ENCODE measurements around the gene MADD.
"Not testable (repeated sequence)": the region's sequence is repeated elsewhere in the genome, so short reads cannot be mapped to it uniquely, and the experiment has no call there.

Gene MADD

GRCh38 chr11:47325271-47326041, 55.5 kb downstream of the MADD start:
- no peak for DNase-seq (ENCODE audit: low spot score)

- no peak for DNase-seq (ENCODE audit: low spot score)
Measured at GRCh38 chr11:47326198-47326597, 56.3 kb downstream of the MADD start.

GRCh38 chr11:47327025-47327424, 57.1 kb downstream of the MADD start:
- DNase-seq (ENCODE audit: low spot score), result no peak

- DNase-seq (ENCODE audit: low spot score), result no peak
Measured at GRCh38 chr11:47327949-47328348, 58.0 kb downstream of the MADD start.

- no peak for DNase-seq (ENCODE audit: low spot score)
Measured at GRCh38 chr11:47328449-47329390, 58.8 kb downstream of the MADD start.

GRCh38 chr11:47329431-47329986, 59.6 kb downstream of the MADD start:
- DNase-seq (ENCODE audit: low spot score), result no peak

GRCh38 chr11:47329987-47330931, 60.3 kb downstream of the MADD start:
- DNase-seq (ENCODE audit: low spot score), result no peak

- DNase-seq (ENCODE audit: low spot score), result no peak
Measured at GRCh38 chr11:47331454-47332302, 61.7 kb downstream of the MADD start.

GRCh38 chr11:47332303-47332711, 62.4 kb downstream of the MADD start:
- DNase-seq (ENCODE audit: low spot score), result no peak

GRCh38 chr11:47332791-47333525, 63.0 kb downstream of the MADD start:
- no peak for DNase-seq (ENCODE audit: low spot score)

- no peak for DNase-seq (ENCODE audit: low spot score)
Measured at GRCh38 chr11:47333526-47333845, 63.6 kb downstream of the MADD start.

GRCh38 chr11:47333886-47334443, 64.0 kb downstream of the MADD start:
- no peak for DNase-seq (ENCODE audit: low spot score)

GRCh38 chr11:47334699-47335411, 64.9 kb downstream of the MADD start:
- DNase-seq (ENCODE audit: low spot score), result not testable (repeated sequence)

- DNase-seq (ENCODE audit: low spot score), result no peak
Measured at GRCh38 chr11:47335733-47336132, 65.8 kb downstream of the MADD start.

- no peak for DNase-seq (ENCODE audit: low spot score)
Measured at GRCh38 chr11:47336595-47336994, 66.7 kb downstream of the MADD start.

GRCh38 chr11:47337229-47337924, 67.4 kb downstream of the MADD start:
- DNase-seq (ENCODE audit: low spot score), result no peak

- no peak for DNase-seq (ENCODE audit: low spot score)
Measured at GRCh38 chr11:47338396-47339241, 68.7 kb downstream of the MADD start.

GRCh38 chr11:47340010-47340409, 70.1 kb downstream of the MADD start:
- DNase-seq (ENCODE audit: low spot score), result no peak

Data from AG20443 (cell line).